WI38 (cell line): ENCODE results near the gene IL20RA.
"Not testable (repeated sequence)": the region's sequence is repeated elsewhere in the genome, so short reads cannot be mapped to it uniquely, and the experiment has no call there.

Experiments
- H3K4me3 ChIP-seq: 2 replicates; pipeline ENCODE4 v1.5.1; 2011; ENCODE audit warnings: low read depth, mild to moderate bottlenecking, control low read depth, low read length
- TF ChIP-seq, protein P1 (sequence below): IDR thresholded peaks from 2 replicates; pipeline ENCODE4 v1.5.1; 2012; ENCODE audit warnings: low read depth, mild to moderate bottlenecking, control low read depth, low read length

IL20RA gene

DNA sequence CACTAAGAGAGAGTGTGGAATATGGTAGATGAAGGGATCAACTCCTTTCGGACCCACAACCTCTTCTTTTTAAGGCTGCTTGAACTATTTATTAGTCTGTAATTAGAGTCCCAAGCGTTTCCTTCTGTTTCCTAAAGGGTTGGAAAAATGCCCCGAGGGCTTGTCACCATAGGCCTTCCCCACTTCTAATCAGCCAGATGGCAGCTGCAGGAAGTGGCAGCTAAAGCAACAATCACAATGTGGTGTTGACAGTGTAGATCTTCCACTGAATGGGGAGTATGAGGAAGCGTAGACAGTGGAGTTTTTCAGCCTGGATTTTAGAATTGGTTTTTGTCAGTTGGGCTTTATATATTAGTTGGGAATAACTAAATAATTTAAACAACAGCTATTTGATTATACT, 82.1 kb downstream of the IL20RA start:
- H3K4me3 ChIP-seq = no peak overlapping the region
- TF ChIP-seq, protein P1, sequence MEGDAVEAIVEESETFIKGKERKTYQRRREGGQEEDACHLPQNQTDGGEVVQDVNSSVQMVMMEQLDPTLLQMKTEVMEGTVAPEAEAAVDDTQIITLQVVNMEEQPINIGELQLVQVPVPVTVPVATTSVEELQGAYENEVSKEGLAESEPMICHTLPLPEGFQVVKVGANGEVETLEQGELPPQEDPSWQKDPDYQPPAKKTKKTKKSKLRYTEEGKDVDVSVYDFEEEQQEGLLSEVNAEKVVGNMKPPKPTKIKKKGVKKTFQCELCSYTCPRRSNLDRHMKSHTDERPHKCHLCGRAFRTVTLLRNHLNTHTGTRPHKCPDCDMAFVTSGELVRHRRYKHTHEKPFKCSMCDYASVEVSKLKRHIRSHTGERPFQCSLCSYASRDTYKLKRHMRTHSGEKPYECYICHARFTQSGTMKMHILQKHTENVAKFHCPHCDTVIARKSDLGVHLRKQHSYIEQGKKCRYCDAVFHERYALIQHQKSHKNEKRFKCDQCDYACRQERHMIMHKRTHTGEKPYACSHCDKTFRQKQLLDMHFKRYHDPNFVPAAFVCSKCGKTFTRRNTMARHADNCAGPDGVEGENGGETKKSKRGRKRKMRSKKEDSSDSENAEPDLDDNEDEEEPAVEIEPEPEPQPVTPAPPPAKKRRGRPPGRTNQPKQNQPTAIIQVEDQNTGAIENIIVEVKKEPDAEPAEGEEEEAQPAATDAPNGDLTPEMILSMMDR = no peak

DNA sequence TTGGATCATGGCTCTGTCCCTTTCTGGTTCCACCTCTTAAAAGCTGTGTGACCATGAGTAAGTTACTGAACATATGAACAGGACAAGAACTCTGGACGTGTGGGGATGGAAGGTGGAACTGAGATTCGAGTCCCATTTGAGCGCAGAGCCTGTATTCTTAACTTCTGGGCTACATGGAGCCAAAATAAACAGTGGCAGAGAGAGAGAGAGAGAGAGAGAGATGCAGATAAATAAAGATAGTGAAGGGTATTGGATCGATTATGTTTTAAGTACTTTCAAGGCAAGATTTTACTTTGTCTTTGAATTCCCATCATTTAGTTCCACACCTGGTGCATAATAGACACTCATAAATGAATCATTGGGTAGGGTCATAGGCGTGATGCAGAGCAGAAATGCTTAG, 82.9 kb downstream of the IL20RA start:
- H3K4me3 ChIP-seq = no peak overlapping the region
- TF ChIP-seq, protein P1 = no peak

GRCh38 chr6:136960781-136961180, 84.0 kb downstream of the IL20RA start:
- no peak overlapping the region for H3K4me3 ChIP-seq
- TF ChIP-seq, protein P1 = no peak

- not testable (repeated sequence) for H3K4me3 ChIP-seq
These were observed 84.8 kb downstream of the IL20RA start for GRCh38 chr6:136959935-136960334.

- TF ChIP-seq, protein P1 = no peak
- H3K4me3 ChIP-seq = no peak overlapping the region
These were observed 85.3 kb downstream of the IL20RA start for GRCh38 chr6:136959471-136959891.

DNA sequence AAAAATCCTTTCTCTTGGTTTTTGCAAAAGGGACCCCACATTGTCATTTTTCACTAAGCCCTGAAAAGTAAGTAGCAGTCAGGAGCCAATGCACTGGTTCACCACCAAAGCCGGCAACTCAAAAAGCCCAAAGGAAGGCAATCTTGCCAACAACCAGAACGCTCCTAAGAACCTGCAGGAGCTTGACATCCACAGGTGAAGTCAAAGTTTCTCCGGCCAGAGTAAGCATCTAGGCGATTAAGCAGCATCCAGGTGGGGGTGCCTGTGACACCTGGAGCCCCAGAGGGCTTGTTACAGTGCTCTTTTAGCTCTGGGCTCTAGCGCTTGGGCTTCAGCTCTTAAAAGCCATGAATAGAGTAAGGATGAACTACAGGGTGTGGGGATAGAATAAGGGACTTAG, 86.6 kb downstream of the IL20RA start:
- TF ChIP-seq, protein P1 = no peak
- H3K4me3 ChIP-seq = no peak overlapping the region

GRCh38 chr6:136956590-136957544, 87.9 kb downstream of the IL20RA start:
- no peak overlapping the region for H3K4me3 ChIP-seq
- TF ChIP-seq, protein P1 = no peak
